SHP77 (cell line): ENCODE results near the gene CDON.

Source experiments
- DNase-seq, 2 experiments: peaks; one replicate each; lab custom pipeline; 2025; lab: John Stamatoyannopoulos, UW

Gene CDON

GRCh38 chr11:125956391-125957134 lies 106.1 kb downstream of the CDON start:
- DNase-seq: no peak

DNA sequence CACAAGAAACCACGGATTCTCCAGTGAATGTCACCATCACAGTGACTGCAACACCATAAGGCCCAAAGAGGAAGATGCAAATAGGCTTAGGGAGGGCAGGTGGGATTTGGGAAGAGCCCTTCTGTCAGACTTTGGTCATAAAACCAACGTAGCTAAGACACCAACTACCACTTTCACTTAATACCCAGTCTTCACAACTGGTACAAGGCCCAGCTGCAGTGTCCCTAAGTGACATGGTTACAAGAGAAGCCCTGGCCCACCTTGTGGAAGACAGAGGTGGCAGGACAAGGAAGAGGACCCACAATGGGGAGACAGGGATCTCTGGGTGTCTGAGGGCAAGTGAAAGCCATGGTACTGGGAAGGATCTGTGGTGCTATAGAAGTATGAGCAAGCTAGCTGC lies 106.8 kb downstream of the CDON start:
- no peak for DNase-seq

DNA sequence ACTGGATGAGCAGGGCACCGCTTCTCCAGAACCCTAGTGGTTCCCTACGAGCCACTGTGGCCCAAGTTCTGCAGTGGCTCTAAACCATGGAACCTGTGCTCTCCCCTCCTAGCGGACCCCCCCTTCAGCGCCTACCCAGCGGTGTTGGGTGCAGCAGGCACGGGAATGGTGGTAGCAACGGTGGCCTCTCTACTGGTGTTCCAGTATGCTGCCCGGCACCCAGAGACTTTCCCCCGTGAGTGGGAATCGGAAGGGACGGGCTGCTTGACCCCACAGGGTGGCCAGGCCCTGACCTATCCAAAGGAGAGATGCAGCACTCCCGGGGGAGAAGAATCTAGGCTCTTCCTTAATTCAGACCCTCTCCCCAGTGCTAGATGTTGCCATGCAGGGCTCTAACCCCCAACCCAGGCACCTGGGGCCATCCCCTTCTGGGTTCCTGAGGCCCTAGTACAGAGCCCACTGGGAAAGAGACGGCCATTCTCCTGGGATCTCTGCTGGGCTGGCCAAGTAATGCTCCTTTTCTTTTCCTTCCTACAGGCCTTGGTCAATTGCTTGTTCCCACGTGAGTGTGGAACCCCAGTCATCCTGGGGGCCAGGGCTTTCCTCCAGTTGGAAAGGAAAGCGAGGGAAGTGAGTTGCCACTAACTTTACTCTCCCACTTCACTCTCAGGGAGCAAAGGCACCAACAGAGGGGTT lies 107.6 kb downstream of the CDON start:
- no peak for DNase-seq

GRCh38 chr11:125954123-125954944 lies 108.3 kb downstream of the CDON start:
- no peak for DNase-seq

GRCh38 chr11:125953401-125953935 lies 109.2 kb downstream of the CDON start:
- DNase-seq: no peak

DNA sequence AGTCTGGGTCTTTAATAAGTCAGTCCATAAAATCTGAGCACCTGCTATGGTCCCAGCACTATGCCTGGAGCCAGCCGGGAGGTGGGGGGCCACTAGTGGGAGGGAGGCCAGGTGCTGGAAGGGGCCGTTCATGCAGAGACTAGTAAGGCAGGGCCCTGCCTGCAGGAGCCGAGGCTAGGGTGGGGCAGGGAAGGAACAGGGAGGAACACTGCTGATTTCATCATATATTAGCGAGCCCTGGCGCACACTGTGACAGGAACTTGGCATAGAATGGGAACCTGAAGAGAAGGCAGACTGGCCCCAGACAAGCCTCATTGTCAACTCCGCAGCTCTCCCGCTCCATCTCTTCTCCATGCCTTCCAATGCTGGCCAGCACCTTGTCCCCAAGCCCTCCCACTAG lies 109.7 kb downstream of the CDON start:
- no peak for DNase-seq

- no peak for DNase-seq
Observed at GRCh38 chr11:125952559-125952958, 110.1 kb downstream of the CDON start.

DNA sequence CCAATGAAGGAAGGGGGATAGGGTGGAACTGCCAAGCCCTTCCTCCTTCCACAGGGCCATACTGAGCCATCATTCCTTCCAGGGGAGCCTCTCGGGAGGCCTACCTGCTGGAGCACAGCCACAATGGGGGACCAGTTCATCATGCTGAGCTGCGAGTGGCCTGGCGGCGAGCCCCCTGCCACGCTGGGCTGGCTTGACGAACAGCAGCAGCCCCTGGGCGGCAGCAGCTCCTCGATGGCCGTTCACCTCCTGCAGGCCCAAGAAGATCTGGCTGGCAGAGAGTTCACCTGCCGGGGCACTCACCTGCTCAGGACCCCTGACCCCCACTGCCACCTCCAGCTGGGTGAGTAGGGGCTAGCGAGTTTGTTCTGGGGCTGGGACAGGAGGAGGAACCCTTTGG lies 110.9 kb downstream of the CDON start:
- no peak for DNase-seq

DNA sequence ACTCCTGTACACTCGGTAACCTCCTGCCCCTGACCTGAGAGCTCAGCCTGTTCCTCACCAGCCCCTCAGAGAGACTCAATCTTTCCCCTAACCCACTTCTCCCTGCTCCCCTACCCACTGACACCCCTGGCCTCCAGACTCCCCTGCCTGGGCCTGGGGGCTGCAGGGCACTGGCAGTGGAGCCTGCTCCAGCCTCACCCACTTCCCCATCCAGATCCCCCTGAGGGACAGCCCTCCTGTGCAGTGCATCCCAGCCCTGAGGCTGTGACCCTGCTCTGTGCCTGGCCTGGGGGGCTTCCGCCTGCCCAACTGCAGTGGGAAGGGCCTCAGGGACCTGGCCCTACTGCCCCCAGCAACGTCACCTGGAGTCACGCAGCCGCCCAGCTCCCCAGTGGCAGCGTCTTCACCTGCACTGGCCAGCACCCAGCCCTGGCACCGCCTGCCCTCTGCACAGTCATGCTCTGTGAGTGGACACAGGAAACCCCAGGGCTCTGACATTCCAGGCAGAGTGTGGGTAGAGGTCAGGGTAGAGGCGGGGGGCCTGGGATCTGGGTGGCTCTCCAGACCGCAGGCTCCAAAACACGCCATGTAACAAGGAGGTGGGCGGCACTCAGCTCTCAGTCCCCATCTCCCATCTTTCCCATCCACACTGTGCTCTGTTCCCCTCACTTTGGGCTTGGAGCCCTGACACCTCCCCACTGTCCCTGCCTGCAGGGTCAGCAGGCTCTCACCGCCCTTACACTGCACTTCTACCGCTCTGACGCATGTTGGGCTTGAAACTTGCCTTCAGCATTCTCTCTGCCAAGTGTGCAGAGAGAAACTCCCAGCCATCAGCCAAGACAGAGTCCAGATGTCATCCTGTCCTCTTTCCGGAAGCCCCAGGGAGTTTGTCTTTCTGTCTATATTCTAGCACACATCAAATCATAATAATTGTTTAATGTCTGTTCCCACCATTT lies 111.7 kb downstream of the CDON start:
- DNase-seq: no peak

- no peak for DNase-seq
Observed at GRCh38 chr11:125950178-125950490, 112.5 kb downstream of the CDON start.

DNA sequence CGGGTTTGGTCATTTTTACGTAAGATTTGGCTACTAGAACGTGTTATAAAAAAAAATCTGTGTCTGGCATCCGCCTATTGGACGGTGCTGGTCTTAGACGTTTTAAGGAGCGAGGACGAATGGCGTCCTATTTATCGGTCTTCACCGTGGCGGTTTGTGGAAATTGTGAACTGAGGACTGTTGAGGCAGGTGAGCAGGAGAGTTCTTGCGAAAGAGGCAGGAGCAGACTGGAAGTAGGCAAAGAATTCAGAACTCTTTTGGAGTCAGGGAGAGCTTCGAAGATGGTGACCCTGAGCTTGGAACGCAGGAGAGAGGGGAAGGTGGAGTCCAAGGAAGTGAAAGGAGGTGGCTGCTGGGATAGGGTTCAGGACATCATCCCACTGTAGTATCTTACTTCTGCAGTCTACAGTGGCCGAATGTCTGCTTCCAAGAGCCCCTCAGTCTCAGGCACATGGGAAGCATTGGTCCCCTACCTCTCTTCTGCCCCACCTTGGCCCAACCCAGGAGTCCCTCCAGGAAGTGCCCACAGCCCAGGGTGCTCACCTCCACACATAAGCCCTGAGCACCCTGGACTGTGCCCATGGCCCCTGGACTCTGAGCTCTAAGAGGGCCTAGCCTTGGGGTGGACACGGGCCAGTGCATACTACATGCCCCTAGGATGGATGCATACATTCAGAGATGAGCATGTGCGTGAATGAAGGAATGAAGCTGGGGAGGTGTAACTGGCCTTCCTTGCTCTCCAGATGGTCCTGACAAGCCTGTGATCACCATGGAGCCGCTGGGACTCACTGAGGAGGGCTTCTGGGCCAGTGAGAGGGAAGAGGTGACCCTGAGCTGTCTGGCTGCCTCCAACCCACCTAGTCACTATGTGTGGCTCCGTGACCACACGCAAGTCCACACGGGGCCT lies 113.1 kb downstream of the CDON start:
- no peak for DNase-seq

DNA sequence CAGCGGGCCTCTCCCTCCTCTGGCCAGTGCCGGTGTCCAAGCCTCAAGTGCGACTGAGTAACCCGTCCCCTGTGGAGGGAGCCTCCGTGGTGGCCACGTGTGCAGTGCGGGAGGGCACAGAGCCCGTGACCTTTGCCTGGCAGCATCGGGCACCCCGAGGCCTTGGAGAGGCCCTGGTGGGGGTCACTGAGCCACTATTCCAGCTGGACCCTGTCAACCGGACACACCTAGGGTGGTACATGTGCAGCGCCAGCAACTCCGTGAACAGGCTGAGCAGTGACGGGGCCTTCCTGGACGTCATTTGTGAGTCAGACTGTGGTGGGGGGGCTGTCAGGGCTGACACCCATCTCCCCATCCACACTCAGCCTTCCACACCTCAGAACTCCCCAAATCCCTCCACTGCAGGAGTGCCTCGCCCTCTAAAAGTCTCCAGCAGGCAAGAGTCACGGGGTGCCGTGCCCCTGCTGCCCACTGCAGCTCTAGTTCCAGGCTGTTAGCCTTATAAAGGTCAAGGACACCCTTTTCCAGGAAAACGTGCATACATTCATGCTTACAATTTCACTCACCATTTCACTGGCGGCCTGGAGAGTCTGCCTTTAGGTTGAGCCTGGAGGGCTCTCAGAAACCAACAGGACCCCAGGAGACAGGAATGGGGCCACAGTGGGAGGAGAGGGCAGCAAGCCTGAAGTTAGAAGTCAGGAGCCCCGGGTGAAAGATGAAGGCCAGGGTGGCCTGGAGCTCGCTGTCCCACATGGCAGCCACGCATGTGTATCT lies 114.2 kb downstream of the CDON start:
- DNase-seq: no peak

- DNase-seq: no peak
Observed at GRCh38 chr11:125947419-125948277, 115.0 kb downstream of the CDON start.

DNA sequence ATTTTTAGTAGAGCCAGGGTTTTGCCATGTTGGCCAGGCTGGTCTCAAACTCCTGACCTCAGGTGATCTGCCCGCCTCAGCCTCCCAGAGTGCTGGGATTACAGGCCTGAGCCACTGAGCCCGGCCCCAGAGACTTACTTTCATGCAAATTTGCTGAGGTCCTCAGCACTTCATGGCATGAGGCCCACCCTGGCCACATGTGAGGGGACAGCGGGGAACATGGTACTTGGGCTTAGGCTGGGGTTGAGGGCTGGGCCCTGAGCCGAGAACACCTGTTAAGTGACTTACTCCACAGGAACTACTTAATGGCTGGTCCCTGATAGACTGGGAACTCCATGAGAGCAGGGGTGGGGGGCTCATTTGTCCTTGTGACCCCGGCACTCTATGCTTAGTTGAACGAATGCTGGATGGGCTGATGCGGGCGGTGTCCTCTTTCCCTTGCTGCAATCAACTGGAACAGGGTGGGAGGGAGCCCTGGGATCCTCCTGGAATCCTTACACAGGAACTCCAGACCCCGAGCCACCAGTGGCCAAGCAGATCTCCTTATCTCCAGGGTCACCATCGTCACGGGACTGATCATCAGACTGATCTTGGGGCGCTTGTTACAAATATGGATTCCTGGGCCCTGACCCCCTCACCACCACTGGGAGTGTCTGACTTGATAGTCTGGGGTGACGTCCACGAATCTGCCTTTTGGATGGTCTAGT lies 115.8 kb downstream of the CDON start:
- no peak for DNase-seq

GRCh38 chr11:125945797-125946520 lies 116.7 kb downstream of the CDON start, which contains the start of gene VSIG10L2:
VSIG10L2 (plus strand) TSS chr11:125946044; CDS start chr11:125946056, 12 bp downstream.
- no peak for DNase-seq

DNA sequence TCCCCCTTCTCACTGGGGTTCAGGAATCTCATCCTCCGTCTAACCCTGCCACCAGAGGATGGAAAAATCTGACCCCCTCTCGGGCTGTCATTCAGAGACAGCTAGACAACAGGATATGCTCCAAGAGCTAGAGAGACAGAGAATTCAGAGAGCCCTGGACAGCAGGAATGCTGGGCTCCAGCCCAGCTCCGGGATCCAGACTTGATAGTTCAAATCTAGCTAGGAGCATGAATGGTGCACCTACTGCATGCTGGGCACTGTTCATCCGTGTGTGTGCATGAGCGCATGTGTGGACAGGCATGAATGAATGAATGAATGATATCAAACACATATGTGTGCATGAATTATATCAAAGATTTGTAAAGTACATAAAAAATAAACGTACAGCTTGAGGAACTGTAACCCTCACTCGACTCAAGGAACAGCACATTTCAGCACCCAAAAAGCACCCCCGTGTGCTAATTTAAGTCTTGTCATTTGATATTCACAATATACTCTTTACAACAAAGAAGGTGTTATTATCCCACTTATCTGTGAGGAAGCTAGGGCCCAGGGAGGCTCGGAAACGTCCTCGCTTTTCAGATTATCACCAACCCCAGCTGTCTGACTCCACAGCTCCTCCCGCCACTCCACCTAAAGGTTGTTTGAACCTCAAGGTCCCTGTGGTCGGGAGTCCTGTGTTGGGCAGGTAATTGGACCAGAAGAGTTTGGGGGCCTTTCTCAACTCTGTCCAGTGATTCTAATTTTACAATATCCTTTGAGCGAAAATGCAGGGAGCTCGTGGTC lies 117.5 kb downstream of the CDON start:
- no peak for DNase-seq
